Activated naive CD4-positive, alpha-beta T cell treated with anti-CD3 and anti-CD28 coated beads, Interleukin-2, amount 50 U/mL, for 24 hours (primary cell): ENCODE data around the gene CNTNAP2.

Source experiments
- H3K27ac Mint-ChIP-seq: one replicate; pipeline ENCODE4 v1.8.0; 2021; ENCODE audit warnings: mild to moderate bottlenecking, mixed read lengths
- H3K27me3 Mint-ChIP-seq: one replicate; pipeline ENCODE4 v1.8.0; 2021; ENCODE audit warnings: mixed read lengths
- H3K36me3 Mint-ChIP-seq: one replicate; pipeline ENCODE4 v1.8.0; 2021; ENCODE audit warnings: mixed read lengths
- H3K4me1 Mint-ChIP-seq: one replicate; pipeline ENCODE4 v1.8.0; 2021; ENCODE audit warnings: mixed read lengths
- H3K4me3 Mint-ChIP-seq: one replicate; pipeline ENCODE4 v1.8.0; 2021; ENCODE audit warnings: mild to moderate bottlenecking, mixed read lengths
- H3K9me3 Mint-ChIP-seq: one replicate; pipeline ENCODE4 v1.8.0; 2021; ENCODE audit warnings: mixed read lengths

Gene CNTNAP2

GRCh38 chr7:147804032-147804431 is 1687.4 kb downstream of the CNTNAP2 start:
- Mint-ChIP-seq H3K36me3 (no peaks in the 10 kb centered on the region), H3K4me3 (no peak overlapping the region), H3K4me1 (no peaks in the 10 kb centered on the region), H3K27ac (no peak overlapping the region), H3K9me3 (peaks cover 7% of the 10 kb centered on the region), H3K27me3 (no peaks in the 10 kb centered on the region)

GRCh38 chr7:147805996-147806576 is 1689.5 kb downstream of the CNTNAP2 start:
- no peaks in the 10 kb centered on the region for H3K4me1 Mint-ChIP-seq
- H3K27ac Mint-ChIP-seq = no peak overlapping the region
- H3K36me3 Mint-ChIP-seq = no peaks in the 10 kb centered on the region

GRCh38 chr7:147809786-147810185 is 1693.2 kb downstream of the CNTNAP2 start:
- Mint-ChIP-seq H3K27ac (no peak overlapping the region), H3K9me3 (peaks cover 5% of the 10 kb centered on the region), H3K4me3 (no peak overlapping the region), H3K27me3 (no peaks in the 10 kb centered on the region), H3K36me3 (no peaks in the 10 kb centered on the region), H3K4me1 (no peaks in the 10 kb centered on the region)

More at GRCh38 chr7:147805996-147806576, 1689.5 kb downstream of the CNTNAP2 start:
- Mint-ChIP-seq H3K27me3 (no peaks in the 10 kb centered on the region), H3K9me3 (peaks cover 5% of the 10 kb centered on the region), H3K4me3 (no peak overlapping the region)

GRCh38 chr7:147810269-147810668 is 1693.7 kb downstream of the CNTNAP2 start:
- Mint-ChIP-seq H3K9me3 (peaks cover 5% of the 10 kb centered on the region), H3K4me3 (no peak overlapping the region), H3K27ac (no peak overlapping the region), H3K4me1 (no peaks in the 10 kb centered on the region), H3K36me3 (no peaks in the 10 kb centered on the region), H3K27me3 (no peaks in the 10 kb centered on the region)

- no peak overlapping the region for H3K27ac Mint-ChIP-seq
- H3K4me1 Mint-ChIP-seq = no peaks in the 10 kb centered on the region
- peaks cover 3% of the 10 kb centered on the region for H3K9me3 Mint-ChIP-seq
These were observed 1695.3 kb downstream of the CNTNAP2 start for GRCh38 chr7:147811923-147812322.

GRCh38 chr7:147813316-147813715 is 1696.7 kb downstream of the CNTNAP2 start:
- no peak overlapping the region for H3K27ac Mint-ChIP-seq
- H3K4me1 Mint-ChIP-seq = no peaks in the 10 kb centered on the region
- H3K27me3 Mint-ChIP-seq = no peaks in the 10 kb centered on the region
- H3K4me3 Mint-ChIP-seq = no peak overlapping the region
- H3K36me3 Mint-ChIP-seq = no peaks in the 10 kb centered on the region
- H3K9me3 Mint-ChIP-seq = peaks cover 5% of the 10 kb centered on the region

More at GRCh38 chr7:147811923-147812322, 1695.3 kb downstream of the CNTNAP2 start:
- Mint-ChIP-seq H3K4me3 (no peak overlapping the region), H3K27me3 (no peaks in the 10 kb centered on the region), H3K36me3 (no peaks in the 10 kb centered on the region)

- peaks cover 5% of the 10 kb centered on the region for H3K9me3 Mint-ChIP-seq
- no peak overlapping the region for H3K27ac Mint-ChIP-seq
- H3K27me3 Mint-ChIP-seq = no peaks in the 10 kb centered on the region
- H3K4me1 Mint-ChIP-seq = no peaks in the 10 kb centered on the region
- H3K4me3 Mint-ChIP-seq = no peak overlapping the region
- no peaks in the 10 kb centered on the region for H3K36me3 Mint-ChIP-seq
These were observed 1701.7 kb downstream of the CNTNAP2 start for GRCh38 chr7:147818317-147818716.

- Mint-ChIP-seq H3K27ac (no peak overlapping the region), H3K4me1 (no peaks in the 10 kb centered on the region), H3K9me3 (no peaks in the 10 kb centered on the region), H3K27me3 (no peaks in the 10 kb centered on the region), H3K4me3 (no peak overlapping the region), H3K36me3 (no peaks in the 10 kb centered on the region)
These were observed 1708.1 kb downstream of the CNTNAP2 start for GRCh38 chr7:147824671-147825070.

GRCh38 chr7:147829016-147829415 is 1712.4 kb downstream of the CNTNAP2 start:
- Mint-ChIP-seq H3K27me3 (no peaks in the 10 kb centered on the region), H3K9me3 (no peaks in the 10 kb centered on the region), H3K4me3 (no peak overlapping the region), H3K4me1 (no peaks in the 10 kb centered on the region), H3K27ac (no peak overlapping the region), H3K36me3 (no peaks in the 10 kb centered on the region)

- H3K4me1 Mint-ChIP-seq = no peaks in the 10 kb centered on the region
- no peak overlapping the region for H3K27ac Mint-ChIP-seq
- no peak overlapping the region for H3K4me3 Mint-ChIP-seq
- H3K27me3 Mint-ChIP-seq = no peaks in the 10 kb centered on the region
- no peaks in the 10 kb centered on the region for H3K36me3 Mint-ChIP-seq
- peaks cover 12% of the 10 kb centered on the region for H3K9me3 Mint-ChIP-seq
These were observed 1717.0 kb downstream of the CNTNAP2 start for GRCh38 chr7:147833557-147833956.

- no peaks in the 10 kb centered on the region for H3K36me3 Mint-ChIP-seq
- no peak overlapping the region for H3K4me3 Mint-ChIP-seq
- H3K27ac Mint-ChIP-seq = no peak overlapping the region
- H3K27me3 Mint-ChIP-seq = no peaks in the 10 kb centered on the region
- H3K4me1 Mint-ChIP-seq = no peaks in the 10 kb centered on the region
- peaks cover 15% of the 10 kb centered on the region for H3K9me3 Mint-ChIP-seq
These were observed 1717.4 kb downstream of the CNTNAP2 start for GRCh38 chr7:147833970-147834369.

GRCh38 chr7:147852833-147853232 is 1736.2 kb downstream of the CNTNAP2 start:
- no peak overlapping the region for H3K4me3 Mint-ChIP-seq
- H3K36me3 Mint-ChIP-seq = no peaks in the 10 kb centered on the region
- H3K4me1 Mint-ChIP-seq = no peaks in the 10 kb centered on the region
- H3K9me3 Mint-ChIP-seq = no peaks in the 10 kb centered on the region
- no peak overlapping the region for H3K27ac Mint-ChIP-seq
- no peaks in the 10 kb centered on the region for H3K27me3 Mint-ChIP-seq

GRCh38 chr7:147857152-147858140 is 1740.8 kb downstream of the CNTNAP2 start:
- Mint-ChIP-seq H3K9me3 (no peaks in the 10 kb centered on the region), H3K27ac (no peak overlapping the region), H3K27me3 (no peaks in the 10 kb centered on the region), H3K36me3 (no peaks in the 10 kb centered on the region), H3K4me1 (no peaks in the 10 kb centered on the region), H3K4me3 (no peak overlapping the region)

GRCh38 chr7:147858421-147858820 is 1741.8 kb downstream of the CNTNAP2 start:
- Mint-ChIP-seq H3K36me3 (no peaks in the 10 kb centered on the region), H3K27ac (no peak overlapping the region), H3K4me3 (no peak overlapping the region), H3K9me3 (no peaks in the 10 kb centered on the region), H3K4me1 (no peaks in the 10 kb centered on the region), H3K27me3 (no peaks in the 10 kb centered on the region)

GRCh38 chr7:147859033-147859432 is 1742.4 kb downstream of the CNTNAP2 start:
- H3K9me3 Mint-ChIP-seq = no peaks in the 10 kb centered on the region
- no peak overlapping the region for H3K27ac Mint-ChIP-seq
- H3K36me3 Mint-ChIP-seq = no peaks in the 10 kb centered on the region
- H3K27me3 Mint-ChIP-seq = no peaks in the 10 kb centered on the region
- no peak overlapping the region for H3K4me3 Mint-ChIP-seq
- H3K4me1 Mint-ChIP-seq = no peaks in the 10 kb centered on the region

- Mint-ChIP-seq H3K36me3 (no peaks in the 10 kb centered on the region), H3K4me3 (no peak overlapping the region), H3K4me1 (no peaks in the 10 kb centered on the region), H3K27me3 (no peaks in the 10 kb centered on the region), H3K9me3 (no peaks in the 10 kb centered on the region), H3K27ac (no peak overlapping the region)
These were observed 1742.9 kb downstream of the CNTNAP2 start for GRCh38 chr7:147859486-147859885.
